GM18499 (cell line): ENCODE measurements around the gene ZNF710.

ENCODE experiments used
- ATAC-seq: cut with Tn5 transposase; IDR thresholded peaks from one replicate; pipeline ENCODE4 v1.9.1; 2021; ENCODE audit warnings: moderate number of reproducible peaks; ENCODE audit not compliant: insufficient read depth, unreplicated experiment

Gene ZNF710

GRCh38 chr15:90072978-90073640, 72.0 kb downstream of the ZNF710 start:
- ATAC-seq: no peak

DNA sequence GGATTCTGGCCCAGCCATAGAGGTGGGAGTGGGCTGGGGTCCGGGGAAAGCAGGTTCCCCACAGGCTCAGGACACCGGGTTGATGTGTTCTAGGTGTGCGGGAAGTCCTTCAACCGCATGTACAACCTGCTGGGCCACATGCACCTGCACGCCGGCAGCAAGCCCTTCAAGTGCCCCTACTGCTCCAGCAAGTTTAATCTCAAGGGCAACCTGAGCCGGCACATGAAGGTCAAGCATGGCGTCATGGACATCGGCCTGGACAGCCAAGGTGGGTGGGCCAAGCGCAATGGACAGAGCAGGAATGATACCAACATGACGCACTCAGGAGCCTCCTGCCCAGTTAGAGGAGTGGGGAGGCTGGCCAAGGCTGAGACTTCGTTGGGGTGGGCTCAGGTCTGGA, 72.9 kb downstream of the ZNF710 start:
- ATAC-seq: no peak

GRCh38 chr15:90074916-90075315, 73.8 kb downstream of the ZNF710 start:
- no peak for ATAC-seq

- no peak for ATAC-seq
These were observed 74.5 kb downstream of the ZNF710 start for GRCh38 chr15:90075420-90076289.

DNA sequence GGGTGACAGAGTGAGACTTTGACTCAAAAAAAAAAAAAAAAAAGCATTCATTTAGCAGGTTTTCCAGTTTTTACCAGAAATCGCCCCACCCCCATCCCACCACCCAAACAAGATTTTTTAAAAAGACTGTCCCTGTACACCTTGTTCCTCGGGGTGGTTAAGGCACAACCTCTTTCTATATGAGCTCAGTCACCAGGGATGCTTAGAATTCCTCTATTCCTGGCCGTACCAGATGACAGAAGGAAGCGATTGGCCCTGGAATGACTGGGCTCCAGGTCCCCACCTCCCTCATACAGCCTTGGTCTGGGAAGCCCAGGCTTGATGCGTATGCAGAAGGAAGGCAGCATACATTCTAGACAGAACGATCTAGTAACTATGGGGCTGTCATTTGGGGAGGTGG, 75.6 kb downstream of the ZNF710 start:
- ATAC-seq: no peak

DNA sequence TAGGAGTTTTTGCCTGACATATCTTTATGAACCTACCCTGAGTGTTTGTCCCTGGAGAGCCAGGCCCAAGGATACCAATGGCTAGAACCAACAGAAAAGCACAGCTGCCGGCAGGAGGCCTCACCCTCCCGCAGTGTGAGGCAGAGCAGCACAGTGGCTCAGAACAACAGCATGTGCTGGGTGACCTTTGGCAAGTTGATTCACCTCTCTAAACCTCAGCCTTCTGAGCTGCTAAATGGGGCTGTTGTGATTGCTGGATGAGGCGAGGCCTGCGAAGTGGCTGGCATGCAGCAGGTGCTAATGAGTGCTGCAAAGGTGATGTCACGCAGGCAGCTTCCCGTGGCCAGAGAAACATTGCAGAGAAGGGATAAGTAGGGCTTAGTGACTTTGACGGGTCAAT, 77.8 kb downstream of the ZNF710 start:
- ATAC-seq: no peak

DNA sequence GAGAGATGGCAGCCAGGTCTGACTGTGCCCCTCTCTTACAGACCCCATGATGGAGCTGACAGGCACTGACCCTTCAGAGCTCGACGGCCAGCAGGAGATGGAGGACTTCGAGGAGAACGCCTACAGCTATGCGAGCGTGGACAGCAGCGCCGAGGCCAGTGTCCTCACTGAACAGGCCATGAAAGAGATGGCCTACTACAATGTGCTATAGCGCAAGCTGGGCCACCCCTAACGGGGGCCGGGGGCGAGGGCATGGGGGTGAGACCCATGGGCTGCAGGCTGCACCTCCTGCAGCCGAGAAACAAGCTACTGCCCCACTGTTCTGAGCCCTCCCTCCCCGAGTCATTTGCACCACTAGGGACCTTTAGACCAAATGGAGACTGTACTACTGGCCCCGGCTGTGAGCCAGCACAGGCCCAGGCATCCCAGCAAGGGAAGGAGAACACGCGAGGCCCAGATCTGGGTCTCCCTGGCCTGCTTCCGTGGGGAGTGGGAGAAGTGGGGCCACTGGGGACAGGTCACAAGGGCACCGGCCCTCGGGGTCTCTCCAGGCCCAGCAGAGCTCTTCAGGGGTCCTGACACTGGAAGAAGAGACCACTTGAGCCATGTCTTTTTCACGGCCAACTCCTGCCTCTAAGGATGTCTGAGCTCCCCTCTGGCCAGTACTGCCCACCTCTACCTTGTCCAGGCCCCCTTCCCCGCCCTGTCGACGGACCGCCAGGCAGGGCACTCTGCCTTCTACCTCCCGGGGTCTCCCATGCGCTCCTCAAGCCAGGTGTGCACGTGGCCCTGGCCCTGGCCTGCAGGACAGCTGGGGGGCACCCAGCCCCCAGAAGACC, 78.7 kb downstream of the ZNF710 start:
- no peak for ATAC-seq

GRCh38 chr15:90080458-90080755, 79.3 kb downstream of the ZNF710 start:
- ATAC-seq: no peak

- ATAC-seq: no peak
These were observed 79.8 kb downstream of the ZNF710 start for GRCh38 chr15:90080818-90081393.

DNA sequence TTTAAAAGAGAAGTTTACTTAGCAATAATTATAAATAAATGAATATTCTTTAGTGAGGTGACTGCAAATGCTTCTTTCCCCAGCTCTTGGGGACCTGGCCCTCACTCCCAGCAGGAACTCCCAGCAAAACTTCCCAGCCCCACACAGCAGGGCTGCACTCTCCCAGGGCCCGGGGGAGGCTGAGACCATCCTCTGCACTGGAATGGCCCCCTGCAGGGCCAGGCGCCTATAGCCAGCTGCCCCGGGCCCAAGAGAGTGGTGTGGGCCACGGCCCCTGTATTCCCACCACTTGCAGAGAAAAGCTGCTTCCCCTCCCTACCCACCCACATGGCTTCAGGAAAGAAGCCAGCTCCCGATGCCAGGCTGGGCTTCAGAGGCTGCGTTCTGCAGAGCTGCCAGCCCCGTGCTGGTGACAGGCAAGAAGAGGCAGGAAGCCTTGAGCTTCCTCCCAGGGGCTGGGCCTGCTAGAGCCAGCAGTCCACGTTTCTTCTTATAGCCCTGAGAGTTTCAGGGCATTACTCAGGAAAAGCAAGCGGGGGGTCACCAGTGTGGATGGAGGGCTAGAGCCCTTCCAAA, 81.1 kb downstream of the ZNF710 start:
- ATAC-seq: no peak

DNA sequence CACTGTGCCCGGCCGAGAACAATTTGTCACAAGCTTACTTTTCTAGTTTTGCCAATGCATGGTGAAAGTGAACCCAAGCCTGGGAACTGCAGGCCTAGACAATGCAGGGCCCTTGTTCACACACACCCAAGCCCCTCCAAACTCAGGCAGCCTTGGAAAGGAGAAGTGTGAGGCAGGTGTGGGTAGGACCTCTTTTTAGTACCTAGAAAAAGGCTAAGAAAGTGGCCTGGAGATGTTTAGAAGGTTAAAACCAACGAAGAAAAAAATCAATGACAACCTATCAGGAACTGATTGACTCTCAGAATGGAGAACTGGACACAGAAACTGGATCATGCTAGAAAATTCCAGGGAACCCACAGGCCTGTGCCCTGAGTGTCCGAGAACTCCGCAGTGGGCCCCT, 82.3 kb downstream of the ZNF710 start:
- ATAC-seq: no peak

DNA sequence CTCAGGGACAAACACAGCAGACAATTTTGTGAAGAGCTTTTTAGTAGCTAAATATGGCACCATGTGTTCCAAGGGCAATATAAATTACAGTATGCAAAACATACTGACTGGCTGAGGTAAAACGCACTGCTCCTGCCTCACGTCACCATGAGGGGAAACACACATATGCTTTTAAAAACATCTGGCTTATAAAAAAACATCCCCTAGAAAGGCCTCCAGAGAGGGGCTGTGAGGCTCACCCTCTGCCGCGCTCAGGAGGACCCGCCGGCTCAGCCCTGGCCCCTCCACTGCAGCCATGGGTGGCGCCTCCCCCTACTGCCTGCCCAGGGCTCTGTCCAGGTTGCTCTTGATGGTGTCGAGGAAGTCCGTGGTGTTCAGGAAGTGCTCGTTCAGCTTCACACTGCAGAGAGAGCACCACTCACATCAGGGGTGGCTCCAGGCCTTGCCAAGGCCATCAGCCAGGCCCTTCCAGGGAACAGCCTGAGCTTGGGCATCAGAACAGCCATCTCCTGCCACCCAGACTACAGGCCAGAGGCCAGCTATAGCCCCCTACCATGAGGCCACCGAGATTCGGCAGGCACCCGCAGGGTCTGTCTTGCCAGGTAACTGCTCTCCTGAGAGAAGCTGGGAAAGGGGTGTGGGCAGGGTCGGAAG, 83.0 kb downstream of the ZNF710 start:
- no peak for ATAC-seq

DNA sequence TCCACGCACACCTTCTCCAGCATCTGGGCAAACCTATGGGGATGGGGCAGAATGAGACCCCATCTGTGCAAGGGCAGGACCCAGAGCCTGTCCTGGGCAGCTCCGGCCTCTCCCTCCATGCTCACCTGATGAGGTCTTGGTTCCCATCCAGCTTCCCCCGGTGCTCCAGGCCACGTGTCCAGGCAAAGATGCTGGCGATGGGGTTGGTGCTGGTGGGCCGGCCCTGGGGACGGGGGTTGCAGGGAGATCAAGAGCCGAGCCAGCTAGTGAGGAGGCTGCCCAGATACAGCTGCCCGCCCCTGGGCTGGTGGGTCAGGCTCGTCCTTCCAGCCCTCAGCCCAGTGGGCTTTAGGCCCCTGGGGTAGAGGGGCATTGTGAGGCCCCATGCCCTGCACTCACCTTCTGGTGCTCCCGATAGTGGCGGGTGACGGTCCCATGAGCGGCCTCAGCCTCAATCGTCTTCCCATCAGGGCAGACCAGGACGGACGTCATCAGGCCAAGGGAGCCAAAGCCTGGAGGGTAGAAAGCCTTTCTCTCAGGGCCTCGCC, 83.8 kb downstream of the ZNF710 start:
- no peak for ATAC-seq

GRCh38 chr15:90085565-90085964, 84.4 kb downstream of the ZNF710 start:
- no peak for ATAC-seq

GRCh38 chr15:90086868-90087268, 85.7 kb downstream of the ZNF710 start:
- no peak for ATAC-seq

DNA sequence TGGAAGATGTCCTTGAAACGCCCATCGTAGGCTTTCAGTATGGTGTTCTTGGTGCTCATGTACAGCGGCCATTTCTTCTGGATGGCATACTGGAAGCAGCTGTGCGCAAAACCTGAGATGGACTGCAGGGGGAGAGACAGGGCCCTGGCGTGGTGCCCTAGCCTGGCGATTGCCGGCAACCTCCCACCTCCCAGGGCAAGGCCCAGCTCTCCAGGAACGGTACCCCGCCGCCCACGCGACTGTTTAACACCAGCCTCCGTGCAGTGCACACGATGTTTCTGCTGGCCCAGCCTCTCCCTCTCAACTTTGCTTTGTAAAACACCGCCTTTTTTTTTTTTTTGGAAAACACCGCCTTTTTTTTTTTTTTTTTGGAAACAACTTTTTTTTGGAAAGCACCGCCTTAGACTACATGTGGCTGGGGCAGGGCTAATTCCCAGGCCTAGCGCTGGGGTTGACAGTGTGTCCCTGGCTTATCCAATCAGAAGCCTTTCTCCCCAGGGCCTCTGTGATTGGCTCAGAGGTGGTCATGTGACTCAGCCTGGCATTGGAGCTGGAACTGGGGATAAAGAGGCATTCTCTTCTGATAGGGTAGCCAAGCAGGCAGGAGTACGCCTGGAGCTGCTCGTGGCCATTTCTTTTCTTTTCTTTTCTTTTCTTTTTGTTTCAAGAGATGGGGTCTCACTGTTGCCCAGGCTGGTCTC, 86.5 kb downstream of the ZNF710 start:
- no peak for ATAC-seq

GRCh38 chr15:90090226-90090848, 89.2 kb downstream of the ZNF710 start:
- ATAC-seq: no peak

GRCh38 chr15:90091156-90091931, 90.2 kb downstream of the ZNF710 start:
- ATAC-seq: no peak
